Naive thymus-derived CD4-positive, alpha-beta T cell (primary cell): ENCODE results near the gene COLEC11. TPM values are rescaled to one million over a fixed set of nuclear protein-coding genes. Genes with fewer than 3 reads are reported as not detected.
A peak's percentile ranks its signal among the peaks of the same experiment; 100 is the strongest.

Source experiments
- ATAC-seq: fragments of 150-1000 bp; cut with Tn5 transposase; 2 replicates; pipeline ENCODE4 v1.10.0; 2021; ENCODE audit warnings: mild to moderate bottlenecking, moderate library complexity
- CTCF ChIA-PET: fragments of 350-600 bp; sonication (Branson Sonifier 250); formaldehyde crosslinking; loops from one replicate; lab custom pipeline; 2021; ENCODE audit warnings: antibody characterized with exemption; lab: Charles Lee
- POLR2A ChIA-PET: fragments of 350-600 bp; sonication (Branson Sonifier 250); formaldehyde crosslinking; loops from one replicate; lab custom pipeline; 2021; ENCODE audit warnings: antibody characterized with exemption, inconsistent platforms; lab: Charles Lee
- DNase-seq, 9 donors: peaks; one replicate each; pipeline versions ENCODE4 v3.0.0 to v3.0.0-alpha.2; 2020 to 2022; ENCODE audit warnings: mixed read lengths in 1 of 9
- H3K27ac ChIP-seq: one replicate; pipeline ENCODE4 v1.7.0; 2013; ENCODE audit warnings: mild to moderate bottlenecking, low read depth, low read length, moderate library complexity
- H3K27me3 ChIP-seq, 2 donors: one replicate each; pipeline ENCODE4 v1.7.0; 2013; ENCODE audit warnings: low read length in 2 of 2, mild to moderate bottlenecking in 2 of 2, moderate library complexity in 2 of 2; ENCODE audit not compliant: control insufficient read depth in 2 of 2, insufficient read depth in 2 of 2
- H3K36me3 ChIP-seq, 3 experiments: 1 replicate in 2 of 3; 2 replicates in 1 of 3; pipeline ENCODE4 v1.7.0; 2013; ENCODE audit warnings: low read length in 3 of 3, mild to moderate bottlenecking in 3 of 3, moderate library complexity in 1 of 3; ENCODE audit not compliant: insufficient read depth in 3 of 3, control insufficient read depth in 2 of 3
- H3K4me1 ChIP-seq, 2 donors: one replicate each; pipeline ENCODE4 v1.7.0; 2013; ENCODE audit warnings: low read length in 2 of 2, mild to moderate bottlenecking in 2 of 2, moderate library complexity in 1 of 2; ENCODE audit not compliant: control insufficient read depth in 2 of 2, insufficient read depth in 2 of 2
- H3K4me3 ChIP-seq: 2 replicates; pipeline ENCODE4 v1.7.0; 2013; ENCODE audit warnings: mild to moderate bottlenecking, low read length
- H3K9me3 ChIP-seq, 3 experiments: 1 replicate in 2 of 3; 2 replicates in 1 of 3; pipeline ENCODE4 v1.7.0; 2013; ENCODE audit warnings: low read length in 3 of 3; ENCODE audit not compliant: control insufficient read depth in 2 of 3
- H3K27ac Mint-ChIP-seq, 9 donors: one replicate each; pipeline ENCODE4 v1.8.0; 2020 to 2022; ENCODE audit warnings: mixed read lengths in 9 of 9, mild to moderate bottlenecking in 8 of 9, moderate library complexity in 5 of 9, inconsistent platforms in 2 of 9
- H3K27me3 Mint-ChIP-seq, 5 donors: one replicate each; pipeline ENCODE4 v1.8.0; 2021 to 2022; ENCODE audit warnings: mixed read lengths in 5 of 5, mild to moderate bottlenecking in 1 of 5
- H3K36me3 Mint-ChIP-seq, 5 donors: one replicate each; pipeline ENCODE4 v1.8.0; 2020 to 2022; ENCODE audit warnings: mixed read lengths in 5 of 5, mild to moderate bottlenecking in 3 of 5, inconsistent platforms in 1 of 5
- H3K4me1 Mint-ChIP-seq, 7 donors: one replicate each; pipeline ENCODE4 v1.8.0; 2020 to 2022; ENCODE audit warnings: mixed read lengths in 7 of 7, mild to moderate bottlenecking in 3 of 7, inconsistent platforms in 1 of 7
- H3K4me3 Mint-ChIP-seq, 10 donors: one replicate each; pipeline ENCODE4 v1.8.0; 2020 to 2022; ENCODE audit warnings: mild to moderate bottlenecking in 10 of 10, mixed read lengths in 10 of 10, moderate library complexity in 6 of 10, inconsistent platforms in 2 of 10
- H3K9me3 Mint-ChIP-seq, 11 donors: one replicate each; pipeline ENCODE4 v1.8.0; 2020 to 2022; ENCODE audit warnings: mixed read lengths in 11 of 11, mild to moderate bottlenecking in 4 of 11, inconsistent platforms in 1 of 11, moderate library complexity in 1 of 11
- intact Hi-C, 2 donors: fragments of 100-400 bp; cut with micrococcal nuclease; formaldehyde crosslinking; loops; one replicate each; pipeline ENCODE4 v1.15.1; 2023
- polyA plus RNA-seq, 2 donors: library from polyadenylated mRNA; unstranded; fragments of 300-500 nt; fragmentation: Illumina TruSeq; gene quantifications; one replicate each; pipeline ENCODE4 v1.2.3, GENCODE V29; 2021
- total RNA-seq, 6 experiments: library from RNA in 5 of 6; stranded (reverse) in 5 of 6; gene quantifications; 1 replicate in 5 of 6; 2 replicates in 1 of 6; pipeline ENCODE4 v1.2.3 and lab custom pipeline; 2021 to 2026

The COLEC11 gene
- total and polyA plus RNA-seq, 7 experiments from 2014 or later, result 0.46 to 0.48 TPM; not detected in 5

DNA sequence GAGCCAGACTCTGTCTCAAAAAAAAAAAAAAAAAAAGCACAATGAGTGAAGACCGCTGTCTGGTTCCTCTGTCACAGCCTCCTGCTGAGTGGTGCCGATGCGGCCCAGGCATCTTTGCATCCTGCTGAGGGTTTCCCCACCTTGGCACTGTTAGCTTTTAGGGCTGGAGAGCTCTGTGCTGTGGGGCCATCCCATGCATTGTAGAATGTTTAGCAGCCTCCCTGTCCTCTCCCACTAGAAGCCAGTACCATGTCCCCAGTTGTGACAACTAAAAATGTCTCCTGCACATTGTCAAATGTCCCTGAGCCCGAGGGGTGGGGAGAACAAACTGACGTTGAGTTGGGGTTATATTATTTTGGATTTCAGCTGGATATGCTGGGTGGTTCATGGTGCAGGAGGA lies 7.9 kb upstream of the COLEC11 start:
- H3K9me3 Mint-ChIP-seq, result peaks cover 0 to 2% (median 0%) of the 10 kb centered on the region in 11 donors
- DNase-seq (no peak), ATAC-seq (no peak)
- peak overlapping the region in 1 of 9 donors; percentile 13 for H3K27ac Mint-ChIP-seq
- Histone ChIP-seq H3K36me3 (peaks cover 0 to 10% (median 1%) of the 10 kb centered on the region in 3 experiments), H3K27ac (no peak overlapping the region), H3K27me3 (no peaks in the 10 kb centered on the region), H3K4me1 (no peaks in the 10 kb centered on the region), H3K4me3 (no peak overlapping the region), H3K9me3 (no peaks in the 10 kb centered on the region)
- peaks cover 0 to 3% (median 0%) of the 10 kb centered on the region in 7 donors for H3K4me1 Mint-ChIP-seq
- no peak overlapping the region for H3K4me3 Mint-ChIP-seq
- intact Hi-C loops, result no loop called here
- POLR2A ChIA-PET, result no interaction called here
- H3K27me3 Mint-ChIP-seq, result no peaks in the 10 kb centered on the region
- peaks cover 0 to 15% (median 2%) of the 10 kb centered on the region in 5 donors for H3K36me3 Mint-ChIP-seq
- CTCF ChIA-PET, result interaction anchor here (1.2 kb wide), 1 partner anchor 122 kb away, joined by 4 read pairs; no protein-coding TSS in a partner anchor

- no peaks in the 10 kb centered on the region for H3K4me1 ChIP-seq
- no peak overlapping the region for H3K27ac ChIP-seq
- H3K9me3 Mint-ChIP-seq, result peaks cover 0 to 2% (median 0%) of the 10 kb centered on the region in 11 donors
- no peak overlapping the region for H3K4me3 ChIP-seq
- intact Hi-C loops, result no loop called here
- H3K27me3 ChIP-seq, result no peaks in the 10 kb centered on the region
- peaks cover 0 to 15% (median 2%) of the 10 kb centered on the region in 5 donors for H3K36me3 Mint-ChIP-seq
- peaks cover 0 to 3% (median 0%) of the 10 kb centered on the region in 7 donors for H3K4me1 Mint-ChIP-seq
- H3K9me3 ChIP-seq, result no peaks in the 10 kb centered on the region
- no peak for DNase-seq
- peaks cover 0 to 10% (median 0%) of the 10 kb centered on the region in 3 experiments for H3K36me3 ChIP-seq
- no peak for ATAC-seq
- POLR2A ChIA-PET, result no interaction called here
- H3K27me3 Mint-ChIP-seq, result no peaks in the 10 kb centered on the region
- H3K4me3 Mint-ChIP-seq, result no peak overlapping the region
- H3K27ac Mint-ChIP-seq, result peak overlapping the region in 1 of 9 donors; percentile 13
- CTCF ChIA-PET, result interaction anchor here (1.2 kb wide), 1 partner anchor 123 kb away, joined by 4 read pairs; no protein-coding TSS in a partner anchor
Observed at GRCh38 chr2:3587432-3587831, 7.5 kb upstream of the COLEC11 start.

DNA sequence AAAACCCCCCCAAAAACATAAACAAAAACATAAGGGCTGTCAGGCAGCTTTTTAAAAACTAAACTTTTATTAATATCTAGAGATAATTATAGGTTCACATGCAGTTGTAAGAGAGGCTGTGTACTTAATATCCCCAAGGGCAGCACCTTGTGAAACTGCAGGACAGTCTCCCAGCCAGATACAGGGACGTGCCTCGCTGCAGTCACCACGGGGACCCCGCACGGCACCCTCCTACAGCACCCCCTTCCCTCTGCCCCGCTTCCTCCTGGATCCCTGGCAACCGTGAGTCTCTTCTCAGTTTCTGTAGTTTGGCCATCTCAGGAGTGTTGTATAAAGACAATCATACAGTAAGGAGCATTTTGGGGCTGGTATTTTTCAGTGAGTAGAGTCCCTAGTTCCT lies 6.8 kb upstream of the COLEC11 start:
- CTCF ChIA-PET, result no interaction called here
- no peaks in the 10 kb centered on the region for H3K27me3 ChIP-seq
- Mint-ChIP-seq H3K4me3 (no peak overlapping the region), H3K4me1 (peaks cover 0 to 3% (median 0%) of the 10 kb centered on the region in 7 donors), H3K27ac (no peak overlapping the region), H3K36me3 (peaks cover 0 to 18% (median 2%) of the 10 kb centered on the region in 5 donors), H3K9me3 (peaks cover 0 to 5% (median 0%) of the 10 kb centered on the region in 11 donors), H3K27me3 (no peaks in the 10 kb centered on the region)
- peaks cover 0 to 10% (median 0%) of the 10 kb centered on the region in 3 experiments for H3K36me3 ChIP-seq
- POLR2A ChIA-PET, result no interaction called here
- intact Hi-C loops, result no loop called here
- ATAC-seq (no peak), DNase-seq (no peak)
- H3K4me1 ChIP-seq, result no peaks in the 10 kb centered on the region
- H3K9me3 ChIP-seq, result no peaks in the 10 kb centered on the region
- H3K27ac ChIP-seq, result no peak overlapping the region
- no peak overlapping the region for H3K4me3 ChIP-seq

GRCh38 chr2:3589086-3589485 lies 5.8 kb upstream of the COLEC11 start:
- Histone ChIP-seq H3K27ac (no peak overlapping the region), H3K4me3 (no peak overlapping the region), H3K36me3 (peaks cover 0 to 5% (median 0%) of the 10 kb centered on the region in 3 experiments), H3K27me3 (no peaks in the 10 kb centered on the region), H3K9me3 (no peaks in the 10 kb centered on the region), H3K4me1 (no peaks in the 10 kb centered on the region)
- no peaks in the 10 kb centered on the region for H3K27me3 Mint-ChIP-seq
- POLR2A ChIA-PET, result no interaction called here
- H3K27ac Mint-ChIP-seq, result no peak overlapping the region
- H3K36me3 Mint-ChIP-seq, result peaks cover 0 to 21% (median 0%) of the 10 kb centered on the region in 5 donors
- no peak for ATAC-seq
- H3K4me3 Mint-ChIP-seq, result no peak overlapping the region
- no peak for DNase-seq
- intact Hi-C loops, result no loop called here
- peaks cover 0 to 3% (median 0%) of the 10 kb centered on the region in 7 donors for H3K4me1 Mint-ChIP-seq
- H3K9me3 Mint-ChIP-seq, result peaks cover 0 to 5% (median 0%) of the 10 kb centered on the region in 11 donors
- CTCF ChIA-PET, result no interaction called here

GRCh38 chr2:3595404-3595803 lies 492 bp downstream of the COLEC11 start:
- no peaks in the 10 kb centered on the region for H3K27me3 ChIP-seq
- intact Hi-C loops, result no loop called here
- Mint-ChIP-seq H3K9me3 (peaks cover 0 to 4% (median 0%) of the 10 kb centered on the region in 11 donors), H3K36me3 (peaks cover 0 to 9% (median 0%) of the 10 kb centered on the region in 5 donors), H3K4me1 (peaks cover 0 to 15% (median 1%) of the 10 kb centered on the region in 7 donors), H3K4me3 (no peak overlapping the region), H3K27me3 (peaks cover 0 to 10% (median 0%) of the 10 kb centered on the region in 5 donors), H3K27ac (peak overlapping the region in 1 of 9 donors; percentile 37)
- DNase-seq (no peak), ATAC-seq (no peak)
- no peak overlapping the region for H3K27ac ChIP-seq
- ChIA-PET POLR2A (no interaction called here), CTCF (no interaction called here)
- no peaks in the 10 kb centered on the region for H3K4me1 ChIP-seq
- no peak overlapping the region for H3K4me3 ChIP-seq
- H3K9me3 ChIP-seq, result no peaks in the 10 kb centered on the region
- no peaks in the 10 kb centered on the region for H3K36me3 ChIP-seq

- Histone ChIP-seq H3K27ac (no peak overlapping the region), H3K9me3 (no peaks in the 10 kb centered on the region), H3K27me3 (no peaks in the 10 kb centered on the region), H3K4me3 (no peak overlapping the region), H3K4me1 (no peaks in the 10 kb centered on the region), H3K36me3 (no peaks in the 10 kb centered on the region)
- peaks cover 0 to 9% (median 0%) of the 10 kb centered on the region in 5 donors for H3K36me3 Mint-ChIP-seq
- peak overlapping the region in 2 of 9 donors; percentile 37 to 80 for H3K27ac Mint-ChIP-seq
- ChIA-PET POLR2A (no interaction called here), CTCF (no interaction called here)
- no peak overlapping the region for H3K4me3 Mint-ChIP-seq
- H3K4me1 Mint-ChIP-seq, result peaks cover 0 to 15% (median 1%) of the 10 kb centered on the region in 7 donors
- no peak for ATAC-seq
- peaks cover 0 to 10% (median 0%) of the 10 kb centered on the region in 5 donors for H3K27me3 Mint-ChIP-seq
- intact Hi-C loops, result no loop called here
- peak in 1 of 9 donors; percentile 53 for DNase-seq
- H3K9me3 Mint-ChIP-seq, result peaks cover 0 to 4% (median 0%) of the 10 kb centered on the region in 11 donors
Observed at GRCh38 chr2:3595985-3596384, 1.1 kb downstream of the COLEC11 start.
